8988T (cell line): Measurements from ENCODE around the gene TGFBR3L.
A peak's percentile ranks its signal among the peaks of the same experiment; 100 is the strongest.

Experiments
- DNase-seq: peaks from one replicate; pipeline ENCODE4 v3.0.0; 2011

Gene TGFBR3L

GRCh38 chr19:7914598-7915045 is at the start of gene TGFBR3L:
TGFBR3L (plus strand) TSS chr19:7914830.
- no peak for DNase-seq

- peak; percentile 11 for DNase-seq
Measured at GRCh38 chr19:7865262-7865911, 49.2 kb upstream of the TGFBR3L start.

DNA sequence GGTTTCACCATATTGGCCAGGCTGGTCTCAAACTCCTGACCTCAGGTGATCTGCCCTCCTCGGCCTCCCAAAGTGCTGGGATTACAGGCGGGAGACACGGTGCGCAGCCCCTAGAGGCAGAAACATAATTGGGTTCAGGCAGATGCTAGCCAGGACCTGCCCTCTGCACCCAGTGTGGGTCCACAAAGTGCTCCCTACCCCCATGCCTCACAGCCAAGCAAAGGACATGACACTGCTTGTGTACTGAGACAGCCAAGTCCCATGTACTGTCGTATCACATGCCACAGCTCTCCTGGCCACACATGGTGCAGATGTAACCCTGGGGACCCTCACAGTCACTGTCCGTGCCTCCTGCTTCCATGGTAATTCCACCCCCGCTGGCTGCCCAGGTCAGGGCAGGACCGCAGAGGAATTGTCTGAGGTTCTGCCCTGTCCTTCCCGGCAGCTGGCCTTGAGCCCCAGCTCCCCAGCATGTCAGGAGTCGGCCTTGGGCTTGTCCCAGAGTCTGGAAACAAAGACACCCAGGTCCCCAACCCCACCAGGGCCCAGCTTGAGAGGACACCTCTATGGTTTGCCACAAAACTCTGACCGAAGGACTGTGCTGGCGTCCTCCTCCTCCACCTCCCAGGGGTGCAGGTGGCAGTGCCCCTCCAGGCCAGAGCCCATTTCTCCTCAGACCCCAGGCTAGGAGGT is 48.1 kb upstream of the TGFBR3L start:
- peak; percentile 15 for DNase-seq

DNA sequence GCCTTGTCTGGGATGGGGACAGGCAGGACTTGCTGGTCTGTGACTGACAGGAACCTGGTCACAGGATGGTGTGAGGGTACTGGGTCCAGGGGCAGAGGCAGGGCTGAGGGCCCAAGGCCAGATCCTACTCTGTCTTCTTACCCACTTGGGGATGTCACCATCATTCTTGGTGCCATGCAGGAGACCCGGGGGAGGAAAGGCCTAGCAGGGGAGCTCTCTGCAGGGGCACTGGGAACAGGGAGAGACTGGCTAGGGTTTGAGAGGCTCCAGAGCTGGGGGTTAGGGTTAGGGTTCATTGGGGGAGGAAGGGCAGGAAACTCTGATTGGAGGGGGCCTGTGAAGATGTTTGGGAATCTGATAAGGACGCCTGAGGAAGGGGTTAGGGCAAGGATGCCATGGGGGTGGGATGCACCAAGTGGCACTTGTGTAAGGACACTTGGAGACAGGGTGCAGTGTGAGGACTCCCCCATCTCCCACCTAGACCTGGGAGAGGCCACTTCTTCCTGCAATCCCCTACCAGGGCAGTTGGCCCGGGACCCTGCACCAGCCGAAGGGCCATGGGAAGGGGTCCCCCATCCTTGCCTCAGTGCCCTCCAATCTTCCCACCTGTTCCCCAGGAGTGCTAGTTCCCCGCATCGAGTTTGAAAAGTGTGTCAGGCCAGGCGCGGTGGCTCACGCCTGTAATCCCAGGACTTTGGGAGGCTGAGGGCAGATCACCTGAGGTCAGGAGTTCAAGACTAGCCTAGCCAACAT is 47.4 kb upstream of the TGFBR3L start:
- peak; percentile 8 for DNase-seq

GRCh38 chr19:7868326-7868670 is 46.3 kb upstream of the TGFBR3L start:
- no peak for DNase-seq

GRCh38 chr19:7868671-7869452 is 45.8 kb upstream of the TGFBR3L start:
- peak; percentile 94 for DNase-seq

DNA sequence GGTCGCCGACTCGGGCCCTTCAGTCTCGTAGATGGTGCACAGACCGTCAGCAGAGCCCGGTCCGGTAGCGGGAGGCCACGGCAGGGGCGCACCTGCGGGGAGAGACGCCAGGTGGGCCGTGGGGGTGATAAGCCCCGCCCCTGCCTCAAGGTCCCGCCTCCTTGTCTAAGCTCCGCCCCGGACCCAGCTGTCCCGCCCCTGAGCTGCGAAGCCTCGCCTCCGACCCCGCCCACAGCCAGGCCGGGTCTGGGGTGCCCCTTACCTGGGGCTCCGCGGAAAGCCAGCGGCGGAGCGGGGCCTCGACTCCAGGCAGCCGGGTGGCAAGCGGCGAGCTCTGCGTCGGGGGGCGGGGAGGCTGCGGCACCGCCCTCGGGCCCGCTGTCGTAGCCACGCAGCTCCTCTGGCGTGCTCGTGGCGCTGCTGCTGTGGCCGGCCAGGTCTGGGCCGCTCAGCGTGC is 45.1 kb upstream of the TGFBR3L start:
- DNase-seq, result no peak

GRCh38 chr19:7869910-7870511 is 44.6 kb upstream of the TGFBR3L start:
- no peak for DNase-seq

DNA sequence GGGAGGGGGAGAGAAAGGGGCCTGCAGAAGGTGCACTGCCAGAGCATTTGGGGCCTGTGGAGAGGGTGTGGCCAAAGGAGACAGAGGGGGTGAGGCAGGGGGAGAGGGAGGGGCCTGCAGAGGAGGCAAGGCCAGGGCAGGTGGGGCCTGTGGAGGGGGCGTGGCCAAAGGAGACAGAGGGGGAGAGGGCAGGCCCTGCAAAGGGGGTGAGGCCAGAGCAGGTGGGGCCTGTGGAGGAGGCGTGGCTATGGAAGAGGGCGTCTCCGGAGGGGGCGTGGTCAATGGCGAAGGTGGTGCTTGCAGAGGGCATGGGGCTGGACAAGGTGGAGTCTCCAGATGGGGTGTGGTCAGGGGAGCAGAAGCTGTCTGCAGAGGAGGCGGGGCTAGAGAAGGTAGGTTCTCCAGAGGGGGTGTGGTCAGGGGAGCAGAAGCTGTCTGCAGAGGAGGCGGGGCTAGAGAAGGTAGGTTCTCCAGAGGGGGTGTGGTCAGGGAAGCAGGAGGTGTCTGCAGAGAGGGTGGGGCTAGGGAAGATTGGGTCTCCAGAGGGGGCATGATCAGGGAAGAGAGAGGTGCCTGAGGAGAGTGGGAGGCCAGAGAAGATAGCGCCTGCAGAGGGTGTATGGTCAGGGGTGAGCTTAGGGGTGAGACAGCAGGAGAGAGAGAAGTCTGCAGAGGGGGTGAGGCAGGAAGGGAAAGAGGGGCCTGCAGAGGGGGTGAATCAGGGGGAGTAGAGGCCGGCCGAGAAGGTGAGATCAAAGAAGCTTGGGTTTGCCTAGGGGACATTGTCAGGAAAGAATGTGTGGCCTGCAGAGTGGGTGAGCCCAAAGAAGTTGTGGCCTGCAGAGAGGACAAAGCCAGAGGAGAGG is 43.8 kb upstream of the TGFBR3L start:
- DNase-seq, result no peak

DNA sequence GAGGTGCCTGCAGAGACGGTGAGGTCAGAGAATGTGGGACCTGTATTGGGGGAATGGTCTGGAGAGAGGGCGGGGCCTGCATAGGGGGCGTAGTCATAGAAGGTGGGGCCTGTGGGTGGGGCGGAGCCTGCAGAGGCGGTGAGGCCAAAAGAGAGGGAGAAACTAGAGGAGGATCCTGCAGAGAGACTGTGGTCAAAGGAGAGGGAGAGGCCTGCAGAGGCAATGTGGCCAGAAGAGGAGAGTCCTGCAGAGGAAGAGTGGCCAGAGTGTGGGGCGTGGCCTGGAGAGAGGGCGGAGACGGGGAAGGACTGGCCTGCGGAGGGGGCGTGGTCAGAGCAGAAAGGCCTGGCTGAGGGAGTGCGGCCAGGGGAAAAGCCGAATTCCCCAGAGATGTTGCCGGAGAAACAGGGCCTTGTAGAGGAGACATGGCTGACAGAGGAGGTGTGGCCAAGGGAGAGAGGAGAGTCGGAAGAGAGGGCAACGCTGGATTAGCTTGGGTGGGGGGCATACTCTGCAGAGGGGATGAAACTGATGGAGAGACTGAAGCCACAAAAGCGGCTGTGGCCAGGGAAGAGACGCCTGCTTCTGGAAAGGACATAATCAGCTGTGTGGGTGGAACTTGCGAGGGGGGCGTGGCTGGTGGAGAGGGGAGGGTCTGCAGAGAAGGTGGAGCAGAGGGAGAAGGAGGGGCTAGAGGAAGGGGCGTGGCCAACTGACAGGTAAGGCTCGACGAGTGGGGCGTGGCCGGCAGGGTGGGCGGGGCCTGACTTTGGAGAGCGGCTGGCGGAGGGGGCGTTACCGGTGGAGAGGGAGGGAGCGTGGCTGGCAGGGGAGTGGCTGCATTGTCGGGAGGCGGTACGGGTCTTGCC is 43.0 kb upstream of the TGFBR3L start:
- DNase-seq, result peak; percentile 54

DNA sequence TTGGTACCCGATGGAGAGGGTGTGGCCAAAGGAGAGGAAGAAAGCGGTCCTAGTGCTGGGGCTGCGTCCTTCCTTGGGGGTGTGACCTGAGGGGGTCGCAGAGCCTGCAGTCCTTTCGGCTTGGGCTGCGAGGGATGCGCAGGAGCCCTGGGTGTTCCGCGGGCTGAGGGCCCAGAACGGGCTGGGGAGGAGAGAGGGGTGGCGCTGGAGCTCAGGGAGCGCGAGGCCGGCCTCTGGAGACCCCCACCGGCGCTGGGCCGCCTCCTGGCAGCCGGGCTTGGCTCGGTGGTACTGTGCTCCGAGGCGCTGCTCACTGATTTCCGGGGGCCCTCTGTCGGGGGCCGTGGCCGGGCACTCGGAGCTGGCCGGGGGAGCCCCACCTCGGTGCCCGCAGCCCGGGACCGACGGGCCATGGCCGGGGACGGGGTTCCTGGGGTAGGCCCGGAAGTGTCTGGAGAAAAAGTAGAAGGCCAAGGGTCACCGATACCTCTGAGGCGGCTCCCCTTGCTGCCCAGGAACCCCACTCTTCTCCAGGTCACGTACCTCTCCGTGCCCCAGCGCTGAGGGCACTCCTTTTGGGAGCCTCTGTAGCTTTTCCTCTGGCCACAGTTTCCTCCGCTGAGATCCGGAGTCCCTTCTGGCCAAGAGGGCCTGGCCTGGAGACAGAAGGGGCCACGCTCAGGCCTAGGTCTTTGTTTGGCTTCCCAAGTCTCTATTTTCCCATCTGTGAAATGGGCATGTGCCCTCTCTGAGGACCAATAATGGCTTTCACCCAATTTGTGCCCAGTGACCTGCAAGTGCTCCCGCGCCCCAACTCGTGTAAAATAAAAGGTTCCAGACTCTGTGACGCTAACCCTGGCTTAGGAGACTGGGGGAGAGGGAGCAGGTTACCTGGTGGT is 42.1 kb upstream of the TGFBR3L start:
- DNase-seq, result no peak

DNA sequence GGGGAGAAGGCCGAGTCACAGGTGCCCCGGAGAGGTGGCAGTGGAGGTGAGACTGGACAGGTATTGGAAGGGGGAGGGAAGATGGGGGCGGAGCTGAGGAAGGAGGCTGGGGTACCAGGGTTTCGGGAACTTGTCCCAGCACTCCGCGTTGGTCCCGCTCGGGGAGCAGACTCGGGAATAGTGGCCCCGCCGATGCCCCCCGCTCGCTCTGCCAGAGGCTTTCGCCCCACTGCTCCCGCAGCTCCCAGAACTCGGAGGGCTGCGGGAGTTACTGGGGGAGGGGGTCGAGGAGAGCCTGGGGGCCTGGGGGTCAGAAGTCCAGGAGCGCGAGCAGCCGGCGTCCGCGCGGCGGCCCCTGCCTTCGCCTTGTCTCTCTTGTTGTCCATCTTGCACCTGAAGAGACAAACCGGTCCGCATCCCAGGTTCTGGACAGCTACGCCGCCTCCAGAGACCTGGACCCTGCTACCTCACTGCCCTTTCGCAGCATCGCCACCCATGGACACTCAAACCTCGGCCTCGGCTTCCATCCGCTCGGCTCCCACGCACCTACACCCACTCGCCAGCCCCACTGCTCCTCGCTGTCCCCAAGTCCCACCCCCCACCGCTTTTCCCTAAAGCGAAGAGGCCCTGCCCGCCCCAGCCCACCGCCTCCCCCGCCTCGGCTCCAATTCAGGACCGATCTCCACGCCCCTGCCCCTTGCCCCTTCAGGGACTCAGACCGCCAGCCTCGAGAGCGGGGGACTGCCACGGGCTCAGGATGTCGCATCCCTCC is 41.1 kb upstream of the TGFBR3L start:
- DNase-seq, result no peak

DNA sequence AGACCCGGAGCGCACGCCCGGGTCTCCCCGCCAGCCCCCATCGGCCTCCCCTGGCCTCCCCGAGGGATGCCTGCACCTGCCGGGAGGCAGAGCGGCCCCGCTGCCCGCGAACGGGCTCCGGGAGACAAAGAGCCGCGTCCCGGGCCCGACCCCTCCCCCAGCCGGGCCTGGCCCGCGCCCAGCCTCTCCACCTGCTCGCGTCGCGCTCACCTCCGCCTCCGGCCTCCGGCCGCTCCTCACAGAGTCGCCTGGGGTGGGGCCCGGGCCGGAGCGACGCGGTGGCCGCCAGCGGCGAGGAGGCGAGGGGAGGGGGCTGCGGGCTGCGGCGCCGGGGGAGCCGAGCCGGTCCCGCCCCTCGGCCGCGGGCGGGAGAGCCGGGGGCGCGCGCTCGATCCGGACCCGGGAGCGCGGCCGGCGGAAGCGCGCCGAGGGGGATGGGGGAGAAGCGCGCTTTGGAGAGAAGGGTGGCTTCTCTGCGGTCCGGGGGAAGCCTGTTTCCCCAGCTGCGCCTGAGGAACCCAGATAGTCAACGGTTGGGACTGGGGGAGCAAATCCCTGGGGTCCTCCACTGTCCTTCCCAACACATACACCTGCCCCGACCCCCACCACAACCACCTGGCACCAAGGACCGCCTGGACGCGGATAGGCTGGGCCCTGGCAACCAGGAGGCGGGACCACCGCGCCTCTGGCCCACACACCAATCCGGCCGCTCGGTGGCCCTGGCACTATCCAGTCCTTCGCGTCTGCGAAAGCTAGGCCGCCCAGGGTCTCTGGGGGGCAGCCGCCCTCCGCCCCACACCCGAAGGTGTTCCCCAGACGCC is 40.3 kb upstream of the TGFBR3L start, which contains the start of gene PRR36:
PRR36 (minus strand) TSS at position 315 of the 821 bp plus-strand sequence. CDS start 701 bp downstream, outside the sequence.
- peak; percentile 76 for DNase-seq

GRCh38 chr19:7874897-7875273 is 39.7 kb upstream of the TGFBR3L start:
- DNase-seq, result no peak

GRCh38 chr19:7877249-7877836 is 37.3 kb upstream of the TGFBR3L start:
- DNase-seq, result no peak

GRCh38 chr19:7879111-7879807 is 35.4 kb upstream of the TGFBR3L start:
- DNase-seq, result no peak

DNA sequence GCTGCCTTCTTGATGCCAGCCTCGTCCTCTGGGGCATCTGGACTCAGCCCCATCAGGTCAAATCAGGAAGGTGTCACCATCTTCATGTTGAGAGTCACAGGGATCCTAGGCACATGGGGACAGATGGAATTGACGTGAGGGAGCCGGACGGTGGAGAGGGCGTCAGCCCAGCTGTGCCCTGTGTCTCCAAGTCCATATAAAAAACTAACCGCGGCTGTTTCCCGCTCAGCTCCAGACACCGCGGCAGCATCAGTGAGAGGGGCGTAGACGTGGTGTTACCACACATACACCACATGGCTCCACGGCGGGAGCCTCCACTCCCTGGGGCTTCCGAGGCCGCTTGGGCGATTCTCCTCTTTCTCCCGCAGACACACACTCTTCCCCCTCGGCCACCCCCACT is 34.8 kb upstream of the TGFBR3L start:
- no peak for DNase-seq
